IMR-90 (cell line): ENCODE results near the gene CBL. TPM values are rescaled to one million over a fixed set of nuclear protein-coding genes. Genes with fewer than 3 reads are reported as not detected.

ENCODE experiments used
- ATAC-seq: fragments of 200-7000 bp; cut with Tn5 transposase; 2 replicates; pipeline ENCODE4 v1.9.1; 2020; ENCODE audit warnings: low read depth, mild to moderate bottlenecking, moderate library complexity
- BruUV-seq: library from RNA; stranded (reverse); fragments of 400-500 nt; replicated peaks from 2 replicates; lab custom pipeline; 2021; lab: Mats Ljungman, UMichigan
- CTCF ChIA-PET: fragments of 300-600 bp; formaldehyde crosslinking; extraction: SDS; loops from one replicate; lab custom pipeline; 2021; ENCODE audit warnings: antibody characterized with exemption; lab: Yijun Ruan, JAX
- POLR2A ChIA-PET: fragments of 300-600 bp; sonication (Branson Sonifier 250); formaldehyde crosslinking; loops from one replicate; lab custom pipeline; 2022; ENCODE audit warnings: antibody characterized with exemption; ENCODE audit not compliant: unreplicated experiment; lab: Charles Lee
- DNase-seq: peaks from one replicate; pipeline ENCODE4 v3.0.0; 2013
- H2AFZ ChIP-seq: replicated peaks from 2 replicates; pipeline ENCODE3; 2013; ENCODE audit warnings: low read length, mild to moderate bottlenecking; ENCODE audit not compliant: poor library complexity
- H2AK5ac ChIP-seq: 2 replicates; pipeline ENCODE4 v1.6.1; 2013; ENCODE audit warnings: low read depth, low read length, inconsistent platforms
- H2AK9ac ChIP-seq: replicated peaks from 2 replicates; pipeline ENCODE3; 2013; ENCODE audit warnings: mild to moderate bottlenecking, low read depth, low read length, moderate library complexity; ENCODE audit not compliant: poor library complexity
- H2BK120ac ChIP-seq: 2 replicates; pipeline ENCODE4 v1.6.1; 2013; ENCODE audit warnings: low read depth, low read length, inconsistent platforms
- H2BK15ac ChIP-seq: 3 replicates; pipeline ENCODE4 v1.6.1; 2013; ENCODE audit warnings: low read depth, low read length, inconsistent platforms
- H2BK20ac ChIP-seq: 2 replicates; pipeline ENCODE4 v1.6.1; 2013; ENCODE audit warnings: low read depth, mild to moderate bottlenecking, inconsistent platforms, low read length, moderate library complexity
- H2BK5ac ChIP-seq: 2 replicates; pipeline ENCODE4 v1.6.1; 2013; ENCODE audit warnings: mild to moderate bottlenecking, low read depth, low read length, inconsistent platforms; ENCODE audit not compliant: poor library complexity, severe bottlenecking
- H3K14ac ChIP-seq: replicated peaks from 2 replicates; pipeline ENCODE4 v1.6.1; 2013; ENCODE audit warnings: low read depth, low read length, inconsistent platforms
- H3K18ac ChIP-seq: 2 replicates; pipeline ENCODE4 v1.6.1; 2013; ENCODE audit warnings: low read depth, low read length, control low read depth
- H3K23ac ChIP-seq: 2 replicates; pipeline ENCODE4 v1.6.1; 2013; ENCODE audit warnings: low read depth, low read length, inconsistent platforms
- H3K27ac ChIP-seq: 2 replicates; pipeline ENCODE4 v1.5.1; 2013; ENCODE audit warnings: mild to moderate bottlenecking, control low read depth, low read length; ENCODE audit not compliant: insufficient read depth
- H3K27me3 ChIP-seq: 2 replicates; pipeline ENCODE4 v1.6.1; 2013; ENCODE audit warnings: low read length; ENCODE audit not compliant: control insufficient read depth, insufficient read depth
- H3K36me3 ChIP-seq: 2 replicates; pipeline ENCODE4 v1.6.1; 2013; ENCODE audit warnings: low read length, mixed read lengths; ENCODE audit not compliant: control insufficient read depth, insufficient read depth
- H3K4ac ChIP-seq: 2 replicates; pipeline ENCODE4 v1.6.1; 2013; ENCODE audit warnings: low read depth, low read length, inconsistent platforms
- H3K4me1 ChIP-seq: 2 replicates; pipeline ENCODE4 v1.6.1; 2013; ENCODE audit warnings: low read length, mixed read lengths; ENCODE audit not compliant: control insufficient read depth, insufficient read depth
- H3K4me2 ChIP-seq: 2 replicates; pipeline ENCODE4 v1.6.1; 2013; ENCODE audit warnings: low read depth, mild to moderate bottlenecking, control low read depth, low read length, moderate library complexity
- H3K4me3 ChIP-seq: 2 replicates; pipeline ENCODE4 v1.5.1; 2013; ENCODE audit warnings: low read depth, mild to moderate bottlenecking, control low read depth, low read length, moderate library complexity; ENCODE audit not compliant: insufficient read depth
- H3K56ac ChIP-seq: 2 replicates; pipeline ENCODE4 v1.6.1; 2013; ENCODE audit warnings: low read length, inconsistent platforms; ENCODE audit not compliant: insufficient read depth; ENCODE audit errors: extremely low read depth
- H3K79me1 ChIP-seq, 2 experiments: 2 replicates each; pipeline ENCODE4 v1.6.1; 2013; ENCODE audit warnings: low read length in 2 of 2, inconsistent platforms in 1 of 2, low read depth in 1 of 2
- H3K9ac ChIP-seq: 2 replicates; pipeline ENCODE4 v1.6.1; 2013; ENCODE audit warnings: low read depth, low read length, control low read depth
- H3K9me1 ChIP-seq: 2 replicates; pipeline ENCODE4 v1.6.1; 2013; ENCODE audit warnings: low read length, inconsistent platforms; ENCODE audit not compliant: insufficient read depth
- H3K9me3 ChIP-seq: 2 replicates; pipeline ENCODE4 v1.6.1; 2013; ENCODE audit warnings: low read length; ENCODE audit not compliant: control insufficient read depth, insufficient read depth
- H4K20me1 ChIP-seq: 2 replicates; pipeline ENCODE4 v1.6.1; 2013; ENCODE audit warnings: low read length, inconsistent platforms; ENCODE audit not compliant: insufficient read depth
- H4K5ac ChIP-seq: 2 replicates; pipeline ENCODE4 v1.6.1; 2013; ENCODE audit warnings: mild to moderate bottlenecking, low read depth, low read length, control low read depth
- H4K8ac ChIP-seq, 2 experiments: 2 replicates each; pipeline ENCODE4 v1.6.1; 2013; ENCODE audit warnings: low read depth in 2 of 2, low read length in 2 of 2, control low read depth in 1 of 2, inconsistent platforms in 1 of 2
- H4K91ac ChIP-seq: 2 replicates; pipeline ENCODE4 v1.6.1; 2013; ENCODE audit warnings: low read depth, low read length, inconsistent platforms; ENCODE audit not compliant: insufficient read depth
- BHLHE40 ChIP-seq: fragments of 150-350 bp; IDR thresholded peaks from 2 replicates; pipeline ENCODE4 v1.6.1; 2016; ENCODE audit warnings: mild to moderate bottlenecking, low read depth, low read length
- CTCF ChIP-seq: conservative IDR thresholded peaks from 2 replicates; pipeline ENCODE4 v1.5.1; 2012; ENCODE audit warnings: mild to moderate bottlenecking, low read depth, low read length, improper control_type of control experiment
- FOS ChIP-seq: fragments of 150-350 bp; IDR thresholded peaks from 2 replicates; pipeline ENCODE4 v1.6.1; 2016; ENCODE audit warnings: low read depth, low read length
- MAZ ChIP-seq: IDR thresholded peaks from 2 replicates; pipeline ENCODE4 v1.6.1; 2012; ENCODE audit warnings: low read depth, mild to moderate bottlenecking, low read length, improper control_type of control experiment, moderate library complexity, borderline replicate concordance
- NFE2L2 ChIP-seq: fragments of 150-350 bp; IDR thresholded peaks from 2 replicates; pipeline ENCODE4 v1.6.1; 2016; ENCODE audit warnings: low read depth, mild to moderate bottlenecking, low read length
- RCOR1 ChIP-seq: IDR thresholded peaks from 2 replicates; pipeline ENCODE4 v1.6.1; 2012; ENCODE audit warnings: mild to moderate bottlenecking, low read length, improper control_type of control experiment; ENCODE audit not compliant: insufficient replicate concordance
- SMC3 ChIP-seq: fragments of 150-350 bp; IDR thresholded peaks from 2 replicates; pipeline ENCODE4 v1.6.1; 2016; ENCODE audit warnings: low read depth, mild to moderate bottlenecking, antibody characterized with exemption, low read length, moderate library complexity
- WGBS, 2 experiments: methylation state at CpG; one replicate each; pipeline versions ENCODE4 v1.1.5 to v1.1.7; 2013; ENCODE audit warnings: missing lambda C conversion rate in 2 of 2; ENCODE audit not compliant: insufficient read length in 1 of 2; ENCODE audit errors: extremely low coverage in 2 of 2; 5-methylcytosine and 5-hydroxymethylcytosine counted together
- dilution Hi-C: fragments of 300-500 bp; cut with HindIII; formaldehyde crosslinking; loops from one replicate; pipeline ENCODE4 v1.14.3; 2018; ENCODE audit warnings: low sequenced_read_pairs; ENCODE audit not compliant: unreplicated experiment
- in situ Hi-C: fragments of 300-500 bp; cut with MboI; formaldehyde crosslinking; loops from 3 replicates; pipeline ENCODE4 v1.14.3; 2019; ENCODE audit warnings: low sequenced_read_pairs, inconsistent platforms, mixed read lengths
- intact Hi-C: fragments of 100-400 bp; cut with micrococcal nuclease; formaldehyde crosslinking; loops from 2 replicates; pipeline ENCODE4 v1.10.0; 2022
- polyA plus RNA-seq, 3 experiments: library from polyadenylated mRNA; depleted of rRNA; stranded (reverse); fragments of >200 nt; gene quantifications; 2 replicates each; pipeline ENCODE4 v1.2.3, GENCODE V29; 2012; ENCODE audit warnings: low replicate concordance in 1 of 3
- total RNA-seq: library from RNA; depleted of rRNA; stranded (reverse); fragments of >200 nt; gene quantifications from 2 replicates; pipeline ENCODE4 v1.2.3, GENCODE V29; 2012

The CBL gene
- total and polyA plus RNA-seq, 2 of the 4 experiments (the other 2 are of a cell fraction), result 6.1 to 11.8 TPM

- Histone ChIP-seq H4K20me1 (no peaks in the 10 kb centered on the region), H2AFZ (no peak overlapping the region), H4K5ac (no peak overlapping the region), H2AK9ac (no peak overlapping the region), H3K4me2 (no peak overlapping the region), H3K18ac (no peak overlapping the region), H3K27ac (no peak overlapping the region), H3K27me3 (no peaks in the 10 kb centered on the region), H3K9me1 (peaks cover 16% of the 10 kb centered on the region), H2BK20ac (no peak overlapping the region), H3K56ac (no peak overlapping the region), H3K4ac (0 out of 2 replicates have a peak overlapping the region, but pooled peaks have one; percentile 17), H3K79me1 (no peaks in the 10 kb centered on the region), H3K9ac (no peak overlapping the region), H4K8ac (no peak overlapping the region), H2BK15ac (no peak overlapping the region), H3K23ac (no peak overlapping the region), H3K4me3 (no peak overlapping the region), H3K9me3 (no peaks in the 10 kb centered on the region), H3K36me3 (peaks cover 6% of the 10 kb centered on the region; the same call in 1 of the 2 replicates), H2BK5ac (no peak overlapping the region), H4K91ac (no peak overlapping the region), H2BK120ac (0 out of 2 replicates have a peak overlapping the region, but pooled peaks have one; percentile 38), H2AK5ac (0 out of 2 replicates have a peak overlapping the region, but pooled peaks have one; percentile 22), H3K14ac (no peak overlapping the region), H3K4me1 (peaks cover 5% of the 10 kb centered on the region)
- DNase-seq, result peak; percentile 58
- no CpG with 5 or more reads among the region's 6 CpGs for WGBS, 2 experiments
- in situ Hi-C loops (no loop called here), intact Hi-C loops (no loop called here), dilution Hi-C loops (no loop called here)
- peak; percentile 80 for ATAC-seq
- TF ChIP-seq CTCF, result no peak
- TF ChIP-seq SMC3, result no peak
- no peak for TF ChIP-seq MAZ
- peak; percentile 95 for TF ChIP-seq FOS
- TF ChIP-seq NFE2L2, result no peak
- peak; percentile 46; the same call in 1 of the 2 replicates for TF ChIP-seq BHLHE40
- TF ChIP-seq RCOR1, result no peak
- ChIA-PET POLR2A (no interaction called here), CTCF (no interaction called here)
- no TSS peak for BruUV-seq
Measured at GRCh38 chr11:119175493-119176077, 30.6 kb upstream of the CBL start.
